Activated CD4-positive, alpha-beta T cell treated with anti-CD3 and anti-CD28 coated beads, Interleukin-2, amount 10 ng/mL, durations not matched to agents 7 days and 5 days (primary cell): Measurements from ENCODE around the gene WDR90. TPM values are rescaled to one million over a fixed set of nuclear protein-coding genes. Genes with fewer than 3 reads are reported as not detected.
"Not testable (repeated sequence)": the region's sequence is repeated elsewhere in the genome, so short reads cannot be mapped to it uniquely, and the experiment has no call there.

ENCODE experiments used
- CTCF ChIA-PET: fragments of 350-600 bp; sonication (Branson Sonifier 250); formaldehyde crosslinking; loops from one replicate; lab custom pipeline; 2021; ENCODE audit warnings: antibody characterized with exemption; lab: Charles Lee
- POLR2A ChIA-PET: fragments of 350-600 bp; sonication (Branson Sonifier 250); formaldehyde crosslinking; loops from one replicate; lab custom pipeline; 2021; ENCODE audit warnings: antibody characterized with exemption; lab: Charles Lee
- DNase-seq: peaks from one replicate; pipeline ENCODE4 v3.0.0-alpha.2; 2020
- H3K27ac Mint-ChIP-seq: one replicate; pipeline ENCODE4 v1.8.0; 2021; ENCODE audit warnings: mild to moderate bottlenecking, moderate library complexity, mixed read lengths
- H3K27me3 Mint-ChIP-seq: one replicate; pipeline ENCODE4 v1.8.0; 2021; ENCODE audit warnings: mixed read lengths
- H3K36me3 Mint-ChIP-seq: one replicate; pipeline ENCODE4 v1.8.0; 2021; ENCODE audit warnings: low read depth, mixed read lengths
- H3K4me1 Mint-ChIP-seq: one replicate; pipeline ENCODE4 v1.8.0; 2021; ENCODE audit warnings: mixed read lengths
- H3K4me3 Mint-ChIP-seq: one replicate; pipeline ENCODE4 v1.8.0; 2021; ENCODE audit warnings: mild to moderate bottlenecking, moderate library complexity, mixed read lengths
- H3K9me3 Mint-ChIP-seq: one replicate; pipeline ENCODE4 v1.8.0; 2021; ENCODE audit warnings: mixed read lengths
- total RNA-seq, 2 experiments: library from RNA; stranded (reverse); gene quantifications; one replicate each; pipeline ENCODE4 v1.2.3, GENCODE V29; 2021

WDR90 gene
- total RNA-seq, 2 experiments from 2014 or later, result 54.9 to 81.6 TPM

DNA sequence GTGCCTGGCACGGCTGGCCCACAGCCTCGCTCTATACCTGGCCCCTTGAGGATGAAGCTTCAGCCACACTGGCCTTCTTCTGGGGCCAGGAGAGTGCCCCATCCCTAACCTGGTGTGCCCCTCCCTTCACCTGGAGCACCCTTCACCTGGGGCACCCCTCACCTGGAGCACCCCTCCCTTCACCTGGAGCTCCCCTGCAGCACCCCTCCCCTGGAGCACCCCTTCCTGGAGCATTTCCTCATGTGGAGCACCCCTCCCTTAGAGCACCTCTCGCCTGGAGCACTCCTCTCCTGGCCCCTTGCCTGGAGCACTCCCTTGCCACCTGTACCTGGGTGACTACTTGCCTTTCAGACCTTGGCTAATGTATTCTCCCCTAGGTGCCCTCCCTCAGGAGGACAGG is 58.9 kb downstream of the WDR90 start:
- Mint-ChIP-seq H3K27ac (no peak overlapping the region), H3K4me1 (peaks cover 5% of the 10 kb centered on the region), H3K27me3 (peaks cover 46% of the 10 kb centered on the region), H3K9me3 (no peaks in the 10 kb centered on the region), H3K4me3 (no peak overlapping the region), H3K36me3 (no peaks in the 10 kb centered on the region)
- DNase-seq, result no peak
- CTCF ChIA-PET, result no interaction called here
- POLR2A ChIA-PET, result no interaction called here

DNA sequence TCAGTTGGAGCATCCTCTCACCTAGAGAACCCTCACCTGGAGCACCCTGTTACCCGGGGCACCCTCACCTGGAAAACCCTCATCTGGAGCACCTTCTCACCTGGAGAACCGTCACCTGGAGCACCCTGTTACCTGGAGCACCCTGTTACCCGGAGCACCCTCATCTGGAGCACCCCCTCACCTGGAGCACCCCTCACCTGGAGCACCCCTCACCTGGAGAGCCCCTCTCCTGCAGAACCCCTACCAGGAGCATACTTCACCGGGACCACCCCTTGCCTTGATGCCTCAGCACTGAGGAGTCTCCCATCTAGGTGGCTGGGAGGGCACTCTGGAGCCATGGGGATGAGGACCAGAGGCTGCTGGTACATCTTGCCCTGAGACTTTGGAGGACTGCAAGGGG is 59.8 kb downstream of the WDR90 start:
- Mint-ChIP-seq H3K27ac (no peak overlapping the region), H3K4me3 (no peak overlapping the region), H3K4me1 (peaks cover 6% of the 10 kb centered on the region), H3K36me3 (no peaks in the 10 kb centered on the region), H3K27me3 (peaks cover 46% of the 10 kb centered on the region), H3K9me3 (no peaks in the 10 kb centered on the region)
- ChIA-PET POLR2A (no interaction called here), CTCF (no interaction called here)
- DNase-seq, result no peak

GRCh38 chr16:709566-710499 is 60.7 kb downstream of the WDR90 start:
- Mint-ChIP-seq H3K4me1 (peaks cover 8% of the 10 kb centered on the region), H3K9me3 (no peaks in the 10 kb centered on the region)

DNA sequence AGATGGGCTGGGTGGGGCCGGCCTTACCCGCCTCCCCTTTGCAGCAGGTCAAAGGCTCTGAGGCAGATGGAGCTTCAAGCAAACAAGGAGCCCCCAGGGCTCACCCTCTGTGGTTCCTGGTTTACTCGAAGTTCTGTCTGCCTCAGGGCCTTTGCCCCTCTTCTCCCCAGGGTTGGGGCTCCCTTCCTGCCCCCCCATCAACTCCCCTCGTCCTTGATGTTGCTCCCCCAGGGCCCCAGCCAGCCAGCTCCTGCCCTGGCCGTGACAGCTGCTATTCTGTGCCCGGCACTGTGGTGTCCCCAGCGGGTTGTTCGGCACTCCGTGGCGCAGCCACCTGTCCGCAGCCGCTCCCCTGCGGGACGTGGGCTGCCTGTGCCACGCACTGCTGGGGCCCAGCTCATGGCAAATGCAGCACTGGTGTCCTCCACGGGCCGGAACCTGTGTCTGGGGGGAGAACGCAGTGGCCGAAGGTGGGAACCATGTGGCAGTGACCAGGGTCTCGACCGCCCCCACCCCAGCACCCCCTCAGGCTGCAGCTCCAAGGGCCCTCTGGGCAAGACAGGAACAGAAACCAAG is 61.4 kb downstream of the WDR90 start:
- Mint-ChIP-seq H3K36me3 (no peaks in the 10 kb centered on the region), H3K9me3 (no peaks in the 10 kb centered on the region), H3K27ac (no peak overlapping the region), H3K27me3 (peaks cover 44% of the 10 kb centered on the region), H3K4me3 (no peak overlapping the region), H3K4me1 (peaks cover 8% of the 10 kb centered on the region)
- CTCF ChIA-PET, result interaction anchor here (1.0 to 1.4 kb wide), 4 partner anchors 15 to 74 kb away, joined by 3 to 5 read pairs (median 4); partner anchors contain the start of gene CIAO3
- POLR2A ChIA-PET, result interaction anchor here (0.6 kb wide), 1 partner anchor 806 kb away, joined by 3 read pairs; no protein-coding TSS in a partner anchor
- no peak for DNase-seq

More at GRCh38 chr16:709566-710499, 60.7 kb downstream of the WDR90 start:
- ChIA-PET POLR2A (no interaction called here), CTCF (interaction anchor here (0.6 to 1.4 kb wide), 4 partner anchors 14 to 743 kb away, joined by 3 to 4 read pairs (median 4); partner anchors contain the start of gene CIAO3)
- Mint-ChIP-seq H3K27ac (no peak overlapping the region), H3K4me3 (no peak overlapping the region), H3K27me3 (peaks cover 44% of the 10 kb centered on the region), H3K36me3 (no peaks in the 10 kb centered on the region)
- DNase-seq, result no peak

DNA sequence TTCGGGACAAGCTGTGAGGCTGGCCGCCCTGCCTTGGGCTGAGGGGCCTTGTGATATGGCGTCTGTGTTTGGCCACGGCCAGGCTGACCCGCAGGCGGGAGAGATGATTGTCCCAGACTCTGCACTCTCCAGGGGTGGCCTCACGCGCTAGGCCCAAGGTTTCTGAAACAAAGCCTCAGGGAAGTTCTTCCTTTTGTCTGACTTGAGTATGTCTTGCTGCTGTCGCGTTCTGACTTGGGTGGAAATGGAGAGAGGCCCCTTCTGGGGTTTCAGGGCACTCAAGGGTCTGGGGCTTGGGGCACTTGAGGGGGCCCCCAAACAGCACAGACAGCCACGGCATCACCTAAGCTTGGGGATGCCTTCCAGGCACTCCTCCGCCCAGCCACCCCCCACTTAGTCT is 61.9 kb downstream of the WDR90 start:
- H3K4me1 Mint-ChIP-seq, result peaks cover 8% of the 10 kb centered on the region
- ChIA-PET POLR2A (interaction anchor here (0.6 kb wide), 1 partner anchor 805 kb away, joined by 3 read pairs; no protein-coding TSS in a partner anchor), CTCF (interaction anchor here (1.0 to 1.4 kb wide), 3 partner anchors 17 to 74 kb away, joined by 3 to 5 read pairs (median 4); partner anchors contain the start of gene CIAO3)
- H3K36me3 Mint-ChIP-seq, result no peaks in the 10 kb centered on the region
- no peak overlapping the region for H3K27ac Mint-ChIP-seq
- no peak for DNase-seq
- H3K4me3 Mint-ChIP-seq, result no peak overlapping the region
- no peaks in the 10 kb centered on the region for H3K9me3 Mint-ChIP-seq
- peaks cover 47% of the 10 kb centered on the region for H3K27me3 Mint-ChIP-seq

DNA sequence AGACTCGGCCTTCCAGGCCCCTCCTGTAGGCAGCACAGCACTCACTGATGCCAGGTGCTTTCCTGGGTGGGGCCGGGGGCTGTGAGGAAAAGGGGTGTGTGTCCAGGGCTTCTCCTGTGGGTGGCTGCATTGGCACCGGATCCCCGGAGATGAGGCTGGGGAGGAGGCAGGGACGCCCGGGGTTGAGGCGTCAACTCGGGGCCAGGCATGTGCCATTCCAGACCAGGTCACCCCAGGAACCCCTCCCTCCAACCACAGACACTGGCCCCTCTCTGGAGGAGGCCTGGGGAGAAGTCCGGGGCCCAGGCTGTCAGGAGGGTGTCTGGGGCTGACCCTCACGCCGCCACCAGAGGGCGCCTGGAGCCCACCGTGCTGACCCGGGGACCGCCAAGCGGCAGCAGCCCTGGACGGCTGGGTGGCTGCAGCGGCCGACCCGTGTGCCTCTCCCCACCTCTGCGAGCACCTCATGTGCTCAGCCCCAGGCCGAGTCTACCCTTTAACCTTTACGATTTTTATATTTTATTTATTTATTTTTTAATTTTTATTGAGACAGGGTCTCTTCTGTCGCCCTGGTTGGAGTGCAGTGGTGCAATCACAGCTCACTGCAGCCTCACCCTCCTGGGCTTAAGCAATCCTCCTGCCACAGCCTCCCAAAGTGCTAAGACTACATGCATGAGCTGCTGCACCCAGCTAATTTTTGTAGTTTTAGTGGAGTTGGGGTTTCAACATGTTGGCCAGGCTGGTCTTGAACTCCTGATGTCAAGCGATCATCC is 62.6 kb downstream of the WDR90 start:
- CTCF ChIA-PET, result interaction anchor here (0.9 to 2.3 kb wide), 16 partner anchors 8 to 392 kb away, joined by 3 to 12 read pairs (median 4); partner anchors contain the start of genes ANTKMT, CCDC78, CHTF18 and CIAO3
- no peaks in the 10 kb centered on the region for H3K9me3 Mint-ChIP-seq
- peaks cover 8% of the 10 kb centered on the region for H3K4me1 Mint-ChIP-seq
- POLR2A ChIA-PET, result interaction anchor here (0.6 kb wide), 1 partner anchor 805 kb away, joined by 3 read pairs; no protein-coding TSS in a partner anchor
- no peak overlapping the region for H3K4me3 Mint-ChIP-seq
- peak; percentile 78 for DNase-seq
- peaks cover 45% of the 10 kb centered on the region for H3K27me3 Mint-ChIP-seq
- no peaks in the 10 kb centered on the region for H3K36me3 Mint-ChIP-seq
- H3K27ac Mint-ChIP-seq, result no peak overlapping the region

DNA sequence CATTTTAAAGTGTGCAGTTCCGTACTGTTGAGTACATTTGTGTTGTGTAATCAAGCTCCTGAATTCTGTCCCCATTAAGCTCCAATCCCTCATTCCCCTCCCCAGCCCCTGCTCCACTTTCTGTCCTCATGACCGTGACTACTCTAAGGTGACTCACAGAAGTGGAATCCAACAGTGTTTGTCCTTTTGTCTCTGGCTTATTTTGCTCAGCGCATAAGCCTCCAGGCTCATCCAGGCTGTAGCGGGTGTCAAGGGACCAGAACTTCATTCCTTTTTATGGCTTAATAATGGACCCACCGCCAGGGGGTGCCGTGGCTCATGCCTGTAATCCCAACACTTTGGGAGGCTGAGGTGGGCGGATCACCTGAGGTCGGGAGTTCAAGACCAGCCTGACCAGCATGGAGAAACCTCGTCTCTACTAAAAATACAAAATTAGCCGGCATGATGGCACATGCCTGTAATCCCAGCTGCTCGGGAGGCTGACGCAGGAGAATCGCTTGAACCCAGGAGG is 63.6 kb downstream of the WDR90 start:
- H3K9me3 Mint-ChIP-seq, H3K4me1 Mint-ChIP-seq, H3K4me3 Mint-ChIP-seq, H3K27ac Mint-ChIP-seq, POLR2A ChIA-PET, H3K36me3 Mint-ChIP-seq: not testable (repeated sequence)
- CTCF ChIA-PET, result interaction anchor here (0.9 to 2.3 kb wide), 15 partner anchors 8 to 390 kb away, joined by 3 to 12 read pairs (median 4); partner anchors contain the start of genes ANTKMT, CCDC78, CHTF18 and CIAO3
- peak; percentile 56 for DNase-seq
- peaks cover 37% of the 10 kb centered on the region for H3K27me3 Mint-ChIP-seq

DNA sequence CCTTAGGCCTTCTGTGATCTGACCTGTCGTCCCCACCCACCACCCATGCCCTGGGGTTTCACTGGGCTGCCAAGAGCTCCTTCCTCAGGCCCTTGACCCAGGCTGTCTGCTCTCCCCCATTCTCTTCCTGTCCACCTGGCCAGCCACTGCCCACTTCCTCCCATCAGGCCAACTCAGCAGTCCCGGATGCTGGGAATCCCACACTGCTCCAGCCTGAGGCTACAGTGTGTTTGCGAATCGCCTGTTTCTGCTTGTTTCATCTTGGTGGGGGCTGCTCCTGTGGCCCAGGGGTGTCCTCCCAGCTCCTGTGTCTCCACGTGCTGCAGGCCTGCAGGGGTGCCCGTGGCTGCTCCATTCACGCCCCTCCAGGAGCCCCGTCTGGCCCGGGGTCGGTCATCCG is 64.9 kb downstream of the WDR90 start:
- no peak overlapping the region for H3K4me3 Mint-ChIP-seq

GRCh38 chr16:714558-715476 is 65.7 kb downstream of the WDR90 start, which contains the start of gene METRN:
TSS of gene METRN (plus strand) at chr16:715118. CDS start at chr16:715290, 172 bp downstream.
- H3K9me3 Mint-ChIP-seq, result no peaks in the 10 kb centered on the region
- peak within 1 kb of the TSS; percentile 13 for H3K4me3 Mint-ChIP-seq
- H3K36me3 Mint-ChIP-seq, result no peaks in the 10 kb centered on the region
- peaks cover 26% of the 10 kb centered on the region for H3K27me3 Mint-ChIP-seq
- POLR2A ChIA-PET, result interaction anchor here (1.0 kb wide), 1 partner anchor 73 kb away, joined by 3 read pairs; the partner anchor contains the start of genes CHTF18 and RPUSD1
- CTCF ChIA-PET, result interaction anchor here (0.6 to 1.3 kb wide), 5 partner anchors 8 to 70 kb away, joined by 3 read pairs; no protein-coding TSS in a partner anchor
- DNase-seq, result peak; percentile 89
- no peak within 1 kb of the TSS for H3K27ac Mint-ChIP-seq
- H3K4me1 Mint-ChIP-seq, result peaks cover 9% of the 10 kb centered on the region

More for the DNA sequence above, 64.9 kb downstream of the WDR90 start:
- Mint-ChIP-seq H3K4me1 (peaks cover 8% of the 10 kb centered on the region), H3K27me3 (peaks cover 30% of the 10 kb centered on the region), H3K9me3 (no peaks in the 10 kb centered on the region), H3K36me3 (no peaks in the 10 kb centered on the region), H3K27ac (no peak overlapping the region)
- no peak for DNase-seq
- ChIA-PET CTCF (interaction anchor here (0.8 to 2.3 kb wide), 5 partner anchors 8 to 71 kb away, joined by 3 to 12 read pairs (median 3); partner anchors contain the start of genes CIAO3 and WDR24), POLR2A (no interaction called here)

DNA sequence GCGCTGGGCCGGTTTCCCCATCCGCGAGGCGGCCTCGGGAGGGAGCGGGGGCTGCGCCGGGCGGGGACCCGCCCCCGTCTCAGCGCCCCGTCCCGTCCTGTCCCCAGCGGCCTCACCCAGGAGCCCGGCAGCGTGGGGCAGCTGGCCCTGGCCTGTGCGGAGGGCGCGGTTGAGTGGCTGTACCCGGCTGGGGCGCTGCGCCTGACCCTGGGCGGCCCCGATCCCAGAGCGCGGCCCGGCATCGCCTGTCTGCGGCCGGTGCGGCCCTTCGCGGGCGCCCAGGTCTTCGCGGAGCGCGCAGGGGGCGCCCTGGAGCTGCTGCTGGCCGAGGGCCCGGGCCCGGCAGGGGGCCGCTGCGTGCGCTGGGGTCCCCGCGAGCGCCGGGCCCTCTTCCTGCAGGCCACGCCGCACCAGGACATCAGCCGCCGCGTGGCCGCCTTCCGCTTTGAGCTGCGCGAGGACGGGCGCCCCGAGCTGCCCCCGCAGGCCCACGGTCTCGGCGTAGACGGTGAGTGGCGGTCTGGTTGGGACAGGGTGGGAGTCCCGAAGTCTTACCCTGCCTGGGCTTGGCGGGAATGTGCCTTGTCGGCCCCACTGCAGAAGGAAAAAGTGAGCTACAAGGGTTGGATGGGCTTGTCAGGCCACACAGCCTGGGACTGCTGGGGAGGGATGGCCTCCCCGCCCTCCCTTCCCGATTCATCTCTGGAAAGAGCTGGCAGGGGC is 66.5 kb downstream of the WDR90 start:
- Mint-ChIP-seq H3K27ac (no peak overlapping the region), H3K9me3 (no peaks in the 10 kb centered on the region), H3K27me3 (peaks cover 24% of the 10 kb centered on the region), H3K36me3 (no peaks in the 10 kb centered on the region), H3K4me3 (peak overlapping the region; percentile 13), H3K4me1 (peaks cover 17% of the 10 kb centered on the region)
- ChIA-PET POLR2A (interaction anchor here (1.0 kb wide), 1 partner anchor 73 kb away, joined by 3 read pairs; the partner anchor contains the start of genes CHTF18 and RPUSD1), CTCF (interaction anchor here (0.6 to 1.6 kb wide), 9 partner anchors 10 to 70 kb away, joined by 3 to 7 read pairs (median 3); partner anchors contain the start of genes CCDC78 and CIAO3)
- no peak for DNase-seq
